GM18907 (cell line): ENCODE results near the gene PSRC1.

Experiments used
- ATAC-seq: cut with Tn5 transposase; IDR thresholded peaks from one replicate; pipeline ENCODE4 v1.9.1; 2021; ENCODE audit warnings: mild to moderate bottlenecking, moderate library complexity; ENCODE audit not compliant: unreplicated experiment

PSRC1 gene

GRCh38 chr1:109272831-109273547 is 10.0 kb downstream of the PSRC1 start:
- ATAC-seq = no peak

- ATAC-seq = no peak
Observed at GRCh38 chr1:109272021-109272799, 10.7 kb downstream of the PSRC1 start.

DNA sequence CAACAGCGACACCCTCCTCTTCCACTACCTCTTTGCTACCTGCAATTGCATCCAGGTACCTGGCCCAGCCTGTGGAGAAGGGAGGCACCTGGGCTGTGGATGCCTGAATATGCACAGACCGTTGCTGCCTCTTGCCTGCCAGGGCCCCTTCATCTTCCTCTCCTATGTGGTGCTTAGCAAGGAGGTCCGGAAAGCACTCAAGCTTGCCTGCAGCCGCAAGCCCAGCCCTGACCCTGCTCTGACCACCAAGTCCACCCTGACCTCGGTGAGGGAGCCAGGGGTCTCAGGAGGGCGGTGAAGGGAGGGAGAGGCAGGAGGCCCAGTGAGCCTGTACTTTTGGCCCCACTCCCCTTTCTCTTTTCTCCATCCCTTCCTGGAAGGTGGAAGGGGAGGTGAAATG is 11.5 kb downstream of the PSRC1 start:
- no peak for ATAC-seq

- no peak for ATAC-seq
Observed at GRCh38 chr1:109270623-109271317, 12.2 kb downstream of the PSRC1 start.

DNA sequence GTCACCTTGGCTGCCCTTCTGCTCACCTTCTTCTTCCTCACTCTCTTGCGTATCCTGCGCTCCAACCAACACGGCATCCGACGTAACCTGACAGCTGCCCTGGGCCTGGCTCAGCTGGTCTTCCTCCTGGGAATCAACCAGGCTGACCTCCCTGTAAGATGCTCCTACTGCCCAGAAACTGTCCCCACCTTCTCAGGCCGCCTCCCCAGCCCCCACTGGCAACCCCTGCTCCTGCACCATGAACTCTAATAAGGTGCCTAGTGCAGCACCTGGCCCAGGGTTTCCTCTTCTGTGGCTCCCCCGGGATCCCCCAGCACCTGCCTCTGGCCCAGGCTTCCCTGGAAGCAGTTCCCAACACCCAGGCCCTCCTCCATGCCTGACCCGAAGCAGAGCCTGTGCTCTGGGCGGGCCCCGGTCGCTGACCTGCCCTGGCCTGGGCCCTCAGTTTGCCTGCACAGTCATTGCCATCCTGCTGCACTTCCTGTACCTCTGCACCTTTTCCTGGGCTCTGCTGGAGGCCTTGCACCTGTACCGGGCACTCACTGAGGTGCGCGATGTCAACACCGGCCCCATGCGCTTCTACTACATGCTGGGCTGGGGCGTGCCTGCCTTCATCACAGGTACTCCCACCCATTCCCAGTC is 12.8 kb downstream of the PSRC1 start:
- ATAC-seq = no peak

DNA sequence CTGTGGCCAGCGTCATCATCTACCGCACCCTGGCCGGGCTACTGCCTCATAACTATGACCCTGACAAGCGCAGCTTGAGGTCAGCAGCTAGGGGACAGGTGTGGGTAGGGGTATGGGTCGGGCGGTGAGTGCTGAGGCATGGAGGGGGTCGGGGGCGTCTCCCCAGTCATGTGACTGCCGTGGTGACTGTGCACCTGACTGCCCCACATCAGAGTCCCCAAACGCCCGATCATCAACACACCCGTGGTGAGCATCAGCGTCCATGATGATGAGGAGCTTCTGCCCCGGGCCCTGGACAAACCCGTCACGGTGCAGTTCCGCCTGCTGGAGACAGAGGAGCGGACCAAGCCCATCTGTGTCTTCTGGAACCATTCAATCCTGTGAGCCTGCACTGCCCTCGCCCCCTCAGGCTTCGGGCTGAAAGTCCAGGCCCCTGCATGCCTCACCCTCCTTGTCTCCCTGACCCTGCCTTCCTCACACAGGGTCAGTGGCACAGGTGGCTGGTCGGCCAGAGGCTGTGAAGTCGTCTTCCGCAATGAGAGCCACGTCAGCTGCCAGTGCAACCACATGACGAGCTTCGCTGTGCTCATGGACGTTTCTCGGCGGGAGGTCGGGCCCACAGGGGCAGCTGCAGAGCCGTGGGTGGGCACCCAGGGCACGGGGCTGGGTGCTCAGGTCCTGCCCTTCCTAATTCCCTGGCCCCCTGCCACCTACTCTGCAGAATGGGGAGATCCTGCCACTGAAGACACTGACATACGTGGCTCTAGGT is 13.5 kb downstream of the PSRC1 start:
- no peak for ATAC-seq

DNA sequence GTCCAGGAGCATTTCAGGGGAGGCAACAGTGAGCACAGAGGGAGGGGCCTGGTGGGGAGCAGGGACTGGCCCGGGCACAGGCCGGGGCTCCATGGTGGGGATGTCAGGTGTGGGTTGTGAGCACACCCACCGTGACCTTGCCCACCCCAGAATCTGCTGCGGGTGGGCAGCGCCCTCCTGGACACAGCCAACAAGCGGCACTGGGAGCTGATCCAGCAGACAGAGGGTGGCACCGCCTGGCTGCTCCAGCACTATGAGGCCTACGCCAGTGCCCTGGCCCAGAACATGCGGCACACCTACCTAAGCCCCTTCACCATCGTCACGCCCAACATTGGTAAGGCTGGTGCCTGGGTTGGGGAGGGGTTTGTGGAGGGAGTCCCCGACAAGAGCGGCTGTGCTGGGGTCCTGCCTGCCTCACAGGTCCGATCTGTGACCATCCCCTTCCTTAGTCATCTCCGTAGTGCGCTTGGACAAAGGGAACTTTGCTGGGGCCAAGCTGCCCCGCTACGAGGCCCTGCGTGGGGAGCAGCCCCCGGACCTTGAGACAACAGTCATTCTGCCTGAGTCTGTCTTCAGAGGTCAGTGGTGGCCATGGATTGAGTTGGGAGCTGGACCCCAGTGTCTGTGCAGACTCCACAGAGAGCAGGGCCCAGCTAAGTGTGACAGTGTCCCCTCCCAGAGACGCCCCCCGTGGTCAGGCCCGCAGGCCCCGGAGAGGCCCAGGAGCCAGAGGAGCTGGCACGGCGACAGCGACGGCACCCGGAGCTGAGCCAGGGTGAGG is 14.3 kb downstream of the PSRC1 start:
- ATAC-seq = no peak

DNA sequence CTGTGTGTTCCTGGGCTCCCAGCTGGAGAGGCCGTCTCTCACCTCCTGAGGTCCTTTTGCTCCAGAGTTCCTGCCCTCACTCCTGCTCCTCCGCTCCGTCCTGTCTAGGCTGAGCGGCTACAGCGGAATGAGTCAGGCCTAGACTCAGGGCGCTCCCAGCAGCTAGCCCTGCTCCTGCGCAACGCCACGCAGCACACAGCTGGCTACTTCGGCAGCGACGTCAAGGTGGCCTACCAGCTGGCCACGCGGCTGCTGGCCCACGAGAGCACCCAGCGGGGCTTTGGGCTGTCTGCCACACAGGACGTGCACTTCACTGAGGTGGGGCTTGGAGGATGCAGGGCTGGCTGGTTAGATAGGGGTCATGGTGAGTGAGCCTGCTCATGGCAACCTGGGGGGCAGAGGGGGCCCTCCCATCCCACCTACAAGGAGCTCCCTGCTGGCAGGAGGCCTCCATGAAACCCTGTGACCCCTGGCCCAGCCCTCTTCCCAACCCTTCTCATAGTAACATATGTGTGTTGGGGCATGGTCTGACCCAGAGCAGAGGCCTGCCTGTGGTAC is 15.1 kb downstream of the PSRC1 start:
- ATAC-seq = no peak

- ATAC-seq = no peak
Observed at GRCh38 chr1:109266965-109267364, 16.0 kb downstream of the PSRC1 start.

- ATAC-seq = no peak
Observed at GRCh38 chr1:109265741-109266330, 17.1 kb downstream of the PSRC1 start.

- no peak for ATAC-seq
Observed at GRCh38 chr1:109265016-109265415, 17.9 kb downstream of the PSRC1 start.

- no peak for ATAC-seq
Observed at GRCh38 chr1:109264379-109264755, 18.6 kb downstream of the PSRC1 start.

GRCh38 chr1:109263597-109264378 is 19.2 kb downstream of the PSRC1 start:
- ATAC-seq = peak; percentile 75

GRCh38 chr1:109263234-109263596 is 19.7 kb downstream of the PSRC1 start:
- ATAC-seq = no peak

DNA sequence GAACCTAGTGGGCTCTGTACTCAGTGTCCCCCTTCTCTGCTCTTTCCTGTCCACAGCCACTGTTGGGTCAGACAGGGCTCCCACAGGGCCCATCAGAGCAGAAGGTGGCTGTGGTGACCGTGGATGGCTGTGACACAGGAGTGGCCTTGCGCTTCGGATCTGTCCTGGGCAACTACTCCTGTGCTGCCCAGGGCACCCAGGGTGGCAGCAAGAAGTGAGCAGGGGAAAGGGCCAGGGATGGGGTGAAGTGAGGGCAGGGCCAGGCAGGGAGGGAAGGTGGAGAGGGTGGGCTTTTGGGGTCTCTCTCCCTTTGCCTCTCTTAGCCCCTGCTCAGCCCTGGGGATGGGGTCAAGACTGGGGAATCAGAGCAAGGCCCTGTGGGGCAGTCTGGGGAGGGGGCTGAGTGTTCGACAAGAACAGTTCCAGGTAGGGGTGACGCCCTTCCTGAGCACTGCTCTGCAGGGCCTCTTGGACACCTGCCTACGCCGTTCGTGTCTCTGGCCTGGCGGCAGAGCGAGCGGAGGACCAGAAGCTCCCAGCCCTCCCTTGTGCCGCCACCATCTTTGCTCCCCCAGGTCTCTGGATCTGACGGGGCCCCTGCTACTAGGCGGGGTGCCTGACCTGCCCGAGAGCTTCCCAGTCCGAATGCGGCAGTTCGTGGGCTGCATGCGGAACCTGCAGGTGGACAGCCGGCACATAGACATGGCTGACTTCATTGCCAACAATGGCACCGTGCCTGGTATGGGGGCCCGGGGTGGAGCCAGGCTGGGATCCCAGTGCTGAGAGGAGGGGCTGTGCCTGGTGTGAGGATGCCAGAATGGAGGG is 20.5 kb downstream of the PSRC1 start:
- no peak for ATAC-seq

DNA sequence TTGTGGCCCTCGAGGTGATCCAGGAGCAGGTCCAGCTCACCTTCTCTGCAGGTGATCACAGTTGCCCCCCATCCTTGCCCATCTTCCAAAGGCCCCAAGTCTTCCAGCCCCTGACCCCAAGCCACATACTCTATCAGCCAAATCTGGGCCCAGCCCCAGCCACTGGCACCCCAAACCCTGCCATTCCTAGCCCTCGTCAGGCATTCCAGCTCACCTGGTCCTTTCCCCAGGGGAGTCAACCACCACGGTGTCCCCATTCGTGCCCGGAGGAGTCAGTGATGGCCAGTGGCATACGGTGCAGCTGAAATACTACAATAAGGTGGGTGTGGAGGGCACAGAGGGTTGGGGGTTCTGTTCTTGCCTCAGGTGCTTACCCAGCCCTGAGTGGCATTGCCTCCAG is 21.4 kb downstream of the PSRC1 start:
- no peak for ATAC-seq

DNA sequence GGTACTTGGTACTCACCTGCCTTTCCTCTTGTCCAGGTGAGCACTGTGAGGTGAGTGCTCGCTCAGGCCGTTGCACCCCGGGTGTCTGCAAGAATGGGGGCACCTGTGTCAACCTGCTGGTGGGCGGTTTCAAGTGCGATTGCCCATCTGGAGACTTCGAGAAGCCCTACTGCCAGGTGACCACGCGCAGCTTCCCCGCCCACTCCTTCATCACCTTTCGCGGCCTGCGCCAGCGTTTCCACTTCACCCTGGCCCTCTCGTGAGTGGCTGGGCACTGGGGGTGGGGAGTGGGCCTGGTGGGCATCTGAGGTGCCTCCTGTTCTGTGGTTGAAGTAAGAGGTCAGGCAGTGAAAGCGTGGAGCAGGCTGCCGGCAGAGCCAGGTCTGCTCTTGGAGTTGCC is 21.9 kb downstream of the PSRC1 start:
- ATAC-seq = no peak
